DND-41 (cell line): ENCODE measurements around the gene VASP.

ENCODE experiments used
- CTCF ChIP-seq: IDR thresholded peaks from 2 replicates; pipeline ENCODE4 v1.5.1; 2012; ENCODE audit warnings: borderline replicate concordance, low read length, moderate library complexity, mild to moderate bottlenecking; ENCODE audit not compliant: poor library complexity, severe bottlenecking; ENCODE audit errors: extremely low read depth
- EZH2 ChIP-seq: IDR thresholded peaks from 3 replicates; pipeline ENCODE4 v1.6.1; 2012; ENCODE audit warnings: borderline replicate concordance, low read depth, mild to moderate bottlenecking, moderate library complexity, low read length, inconsistent platforms; ENCODE audit not compliant: severe bottlenecking

GRCh38 chr19:45574526-45574925, 67.2 kb downstream of the VASP start:
- TF ChIP-seq EZH2 (no peak), CTCF (no peak)
